ENCODE data around the gene KIAA0040.
A peak's percentile ranks its signal among the peaks of the same experiment; 100 is the strongest.

KIAA0040 gene

DNA sequence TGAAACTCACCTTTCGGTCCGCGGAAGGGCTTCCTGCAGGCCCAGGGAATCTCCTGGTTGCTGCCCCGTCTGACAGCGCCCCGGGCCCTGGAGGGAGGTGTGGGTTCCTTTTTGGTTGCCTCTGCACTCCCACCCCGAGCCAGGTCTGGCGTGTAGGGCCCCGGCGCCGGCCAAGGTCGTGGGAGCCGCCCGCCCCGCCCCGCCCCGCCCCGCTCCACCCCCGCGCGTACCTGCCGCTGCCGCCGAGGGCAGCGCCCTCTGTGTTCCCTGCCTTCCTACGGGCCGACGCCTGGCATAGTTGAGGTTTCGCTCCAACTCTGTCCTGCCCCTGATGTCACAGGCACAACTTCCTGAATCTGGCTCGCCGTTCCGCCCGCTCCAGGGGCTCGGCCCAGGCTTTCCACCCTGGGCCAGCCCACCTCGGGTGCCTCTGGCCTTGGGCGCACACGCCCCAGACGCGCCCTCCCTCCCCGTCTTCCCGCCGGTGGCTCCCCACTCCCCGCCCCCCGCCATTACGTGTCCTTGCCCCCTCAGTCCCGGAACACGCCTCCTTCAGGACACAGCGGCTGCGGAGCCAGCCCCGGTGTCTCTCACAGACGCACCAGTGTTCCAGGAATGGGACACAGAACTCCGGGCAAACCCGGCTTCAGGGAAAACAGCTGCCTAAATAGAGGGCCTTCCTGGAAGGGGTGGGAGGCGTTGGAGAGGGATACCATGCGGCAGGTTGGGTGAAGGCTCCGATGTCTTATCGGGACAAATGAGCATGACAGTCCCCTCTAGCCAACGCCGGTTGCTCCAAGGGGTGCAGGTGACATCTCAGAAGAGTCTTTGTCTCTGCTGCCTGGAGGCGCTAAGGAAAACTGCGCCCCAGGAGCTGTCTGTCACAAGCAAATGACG, at the start of gene KIAA0040:
TSS of gene KIAA0040 (minus strand) at position 147 of the 897 bp plus-strand sequence. CDS start 31,763 bp downstream, outside the sequence.
- peak; percentile 63 for DNase-seq (ENCODE audit: low read depth, low spot score)

DNA sequence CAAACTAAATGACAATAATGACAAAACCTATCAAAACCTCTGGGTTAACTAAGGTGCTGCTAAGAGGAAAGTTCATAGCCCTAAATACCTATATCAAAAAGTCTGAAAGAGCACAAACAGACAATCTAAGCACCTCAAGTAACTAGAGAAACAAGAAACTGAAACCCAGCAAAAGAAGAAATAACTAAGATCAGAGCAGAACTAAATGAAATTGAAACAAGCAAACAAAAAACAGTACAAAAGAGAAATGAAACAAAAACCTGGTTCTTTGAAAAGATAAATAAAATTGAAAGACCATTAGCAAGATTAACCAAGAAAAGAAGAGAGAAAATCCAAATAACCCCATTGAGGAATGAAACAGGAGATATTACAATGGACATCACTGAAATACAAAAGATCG, 44.8 kb upstream of the KIAA0040 start:
- no peak for DNase-seq (ENCODE audit: low read depth, low spot score)

DNA sequence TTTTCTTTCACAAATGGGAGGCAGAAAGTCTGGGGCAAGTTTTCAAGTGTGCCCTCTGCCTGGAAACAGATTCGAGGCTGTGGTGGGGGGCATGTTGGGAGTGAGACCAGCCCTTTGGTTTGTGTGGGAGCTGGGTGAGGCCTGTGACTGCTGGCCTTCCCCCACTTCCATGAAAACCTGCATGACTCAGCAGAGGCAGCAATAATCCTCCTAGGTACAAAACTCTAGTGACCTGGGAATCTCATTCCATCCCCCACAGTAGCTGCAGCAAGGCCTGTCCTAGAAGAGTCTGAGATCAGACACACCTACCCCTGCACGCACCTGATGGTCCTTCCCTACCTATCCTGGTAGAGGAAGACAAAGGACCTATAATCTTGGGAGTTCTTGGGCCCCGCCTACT, 42.1 kb upstream of the KIAA0040 start:
- DNase-seq (ENCODE audit: low read depth, low spot score) = no peak

DNA sequence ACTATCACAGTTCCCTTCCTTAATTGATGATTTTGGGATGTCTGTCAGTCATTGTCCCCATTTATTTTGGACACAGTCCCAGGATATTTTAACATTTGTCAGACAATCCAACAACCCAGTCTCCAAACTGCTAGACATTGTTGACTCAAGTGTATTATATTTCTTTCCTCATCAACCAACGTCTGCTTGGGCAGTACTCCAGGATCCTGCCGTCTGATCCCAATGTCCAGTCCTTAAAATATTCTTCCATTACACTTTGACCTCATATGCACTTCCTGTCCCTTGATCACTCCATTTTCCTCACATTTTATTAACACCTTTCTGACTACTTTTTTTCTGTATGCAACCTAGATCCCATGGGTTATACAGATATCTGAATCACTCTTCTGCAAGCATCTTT, 39.8 kb upstream of the KIAA0040 start:
- no peak for DNase-seq (ENCODE audit: low read depth, low spot score)

DNA sequence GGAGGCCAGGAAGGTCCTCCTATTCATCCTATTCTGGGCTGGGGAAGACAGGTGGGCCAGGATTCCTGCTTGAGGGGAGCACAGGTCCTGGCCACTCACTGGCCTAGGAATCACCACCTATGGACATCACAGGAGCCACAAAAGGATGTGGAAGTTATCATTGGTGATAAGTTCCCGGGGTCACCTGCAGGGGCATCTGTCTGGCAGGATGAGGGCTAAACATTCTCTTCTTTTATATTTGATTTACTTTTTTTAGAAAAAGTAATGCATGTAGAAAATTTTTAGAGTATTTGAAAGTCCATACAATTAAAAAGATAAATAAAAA, 33.2 kb upstream of the KIAA0040 start:
- DNase-seq (ENCODE audit: low read depth, low spot score) = no peak

DNA sequence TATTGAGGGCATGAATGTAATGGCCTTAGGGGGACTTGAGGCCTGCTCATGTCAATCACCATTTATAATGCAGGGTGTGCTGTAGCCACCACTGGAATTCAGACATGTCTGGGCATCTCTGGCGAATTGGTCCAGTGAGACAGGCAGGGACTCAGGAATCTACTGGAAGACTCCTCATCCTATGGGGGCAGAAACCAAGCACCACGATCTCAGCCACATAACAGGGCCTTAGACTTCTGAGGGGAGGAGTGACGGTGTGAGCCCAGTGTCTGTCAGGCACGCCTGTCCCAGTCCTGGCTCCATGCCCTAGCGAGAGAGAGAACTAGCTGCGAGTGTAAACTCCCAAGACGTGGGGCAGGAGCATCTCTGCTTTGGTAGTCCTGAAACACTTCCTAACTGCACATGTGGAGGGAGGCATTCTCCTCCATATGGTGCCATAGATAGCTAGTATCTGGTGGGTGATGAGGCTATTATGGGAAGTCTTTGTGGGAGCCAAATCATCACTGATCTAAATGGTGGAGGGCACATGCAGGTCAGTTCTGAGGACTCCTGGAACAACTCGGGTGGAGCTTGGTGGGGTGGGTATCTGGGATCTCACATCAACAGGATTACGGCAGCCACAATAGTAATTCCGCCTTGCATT, 29.8 kb upstream of the KIAA0040 start:
- peak; percentile 60 for DNase-seq (ENCODE audit: low read depth, low spot score)

DNA sequence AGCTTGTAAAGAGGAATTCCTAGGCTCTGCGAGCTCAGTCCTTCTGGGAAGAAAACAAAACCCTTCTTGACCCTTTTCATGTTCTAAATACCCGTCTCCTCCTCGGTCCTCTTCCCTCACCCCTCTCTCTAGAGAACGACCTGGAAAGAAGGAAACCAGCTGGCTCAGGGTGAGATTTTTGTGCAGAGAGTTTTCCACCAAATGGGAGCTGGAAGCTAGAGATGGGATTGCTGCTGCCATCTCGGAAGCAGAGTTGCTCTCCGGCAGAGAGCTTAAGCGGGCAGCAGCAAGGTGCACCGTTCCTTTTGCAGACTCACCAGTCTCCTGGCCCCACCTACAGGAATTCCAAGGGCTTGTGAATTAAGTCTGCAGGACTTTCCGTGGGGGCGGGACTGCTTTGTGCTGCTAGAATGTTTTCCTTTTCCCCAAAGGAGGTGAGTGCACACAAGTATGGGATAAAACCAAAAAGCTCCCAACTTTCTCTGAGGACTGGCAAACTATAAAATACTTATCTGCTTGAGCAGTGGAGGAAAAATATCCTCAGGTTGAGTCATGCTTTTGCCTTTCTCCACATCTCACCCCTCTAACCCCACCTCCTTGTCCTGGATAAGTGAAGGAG, 29.1 kb upstream of the KIAA0040 start:
- peak; percentile 75 for DNase-seq (ENCODE audit: low read depth, low spot score)

DNA sequence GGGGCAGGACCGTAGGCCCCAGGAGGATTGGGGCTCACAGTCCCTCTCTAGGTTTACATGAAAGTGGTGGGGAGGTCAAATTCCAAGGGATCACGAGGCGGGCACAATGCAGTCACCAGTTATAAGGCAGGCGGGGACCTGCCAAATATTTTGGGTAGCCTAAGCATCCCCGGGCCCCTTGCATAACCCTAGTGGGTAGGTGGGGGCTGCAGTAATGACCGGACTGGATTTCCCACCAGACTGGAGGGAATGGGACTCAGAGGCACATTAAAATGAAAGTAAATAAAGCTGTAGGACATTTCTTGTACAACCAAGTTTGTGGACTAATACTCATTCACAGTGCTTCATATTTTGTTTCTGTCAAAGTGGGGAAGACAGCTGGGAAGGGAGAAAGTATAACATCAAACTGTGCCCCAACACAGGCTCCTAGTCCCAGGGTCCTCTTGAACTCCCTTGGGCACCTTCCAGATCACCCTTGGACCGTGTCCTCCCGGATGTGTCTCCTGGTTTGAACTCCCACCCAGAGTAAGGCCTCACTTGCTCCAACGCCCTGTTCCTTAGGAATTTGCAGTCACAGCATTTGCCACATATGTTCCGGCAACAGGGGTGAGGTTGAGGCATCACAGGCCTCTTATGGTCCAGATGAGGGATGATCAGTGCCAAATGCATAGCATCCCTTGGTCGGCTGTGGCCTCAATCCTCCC, 28.4 kb upstream of the KIAA0040 start:
- no peak for DNase-seq (ENCODE audit: low read depth, low spot score)

DNA sequence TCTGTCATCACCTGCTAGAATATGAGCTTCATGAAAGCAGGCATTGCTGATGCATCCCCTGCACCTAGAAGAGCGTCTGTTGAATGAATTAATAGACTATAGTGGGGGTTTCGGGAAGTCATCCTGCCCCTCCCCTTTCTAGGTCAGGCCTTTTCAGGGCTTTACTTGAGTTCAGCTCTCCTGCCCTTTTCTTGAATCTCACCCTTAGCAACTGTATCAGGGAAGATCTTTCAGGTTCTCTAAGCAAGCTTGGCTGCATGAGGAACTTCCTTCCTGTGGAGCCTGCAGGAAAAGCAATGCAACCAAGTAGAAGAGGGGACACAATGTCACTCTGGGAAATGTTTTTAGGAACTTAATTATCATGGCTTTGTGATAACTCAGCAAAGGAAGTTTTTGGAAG, 27.2 kb upstream of the KIAA0040 start:
- no peak for DNase-seq (ENCODE audit: low read depth, low spot score)

DNA sequence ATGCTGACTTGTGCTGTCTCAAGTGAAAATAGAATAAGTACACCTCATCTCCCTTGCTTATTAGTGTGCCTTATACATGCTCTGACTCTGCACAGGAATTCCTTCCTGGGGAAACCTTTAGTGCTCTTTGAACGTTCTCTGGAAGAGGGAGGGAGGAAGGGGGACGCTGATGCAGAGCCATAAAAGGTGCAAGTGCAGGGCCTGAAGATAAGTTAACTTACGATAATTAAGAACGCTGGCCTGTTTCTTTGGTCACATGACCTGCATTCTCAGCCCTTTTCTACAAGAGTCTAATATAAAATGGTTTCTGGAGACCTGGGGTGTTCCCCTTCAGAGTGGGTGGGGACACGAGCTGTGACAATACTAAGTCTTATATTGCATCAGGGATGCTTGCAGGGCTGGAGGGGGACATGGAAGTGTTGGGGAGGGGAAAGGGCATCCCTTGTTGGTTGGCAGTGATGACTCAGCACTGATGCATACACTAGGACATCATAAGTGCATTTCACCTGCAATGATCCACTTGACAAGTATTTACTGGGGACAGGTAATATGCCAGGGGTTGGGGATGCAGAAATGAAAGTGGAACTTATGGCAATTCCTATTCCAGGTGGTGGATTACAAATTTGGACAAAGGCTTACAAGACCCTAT, 26.3 kb upstream of the KIAA0040 start:
- no peak for DNase-seq (ENCODE audit: low read depth, low spot score)

DNA sequence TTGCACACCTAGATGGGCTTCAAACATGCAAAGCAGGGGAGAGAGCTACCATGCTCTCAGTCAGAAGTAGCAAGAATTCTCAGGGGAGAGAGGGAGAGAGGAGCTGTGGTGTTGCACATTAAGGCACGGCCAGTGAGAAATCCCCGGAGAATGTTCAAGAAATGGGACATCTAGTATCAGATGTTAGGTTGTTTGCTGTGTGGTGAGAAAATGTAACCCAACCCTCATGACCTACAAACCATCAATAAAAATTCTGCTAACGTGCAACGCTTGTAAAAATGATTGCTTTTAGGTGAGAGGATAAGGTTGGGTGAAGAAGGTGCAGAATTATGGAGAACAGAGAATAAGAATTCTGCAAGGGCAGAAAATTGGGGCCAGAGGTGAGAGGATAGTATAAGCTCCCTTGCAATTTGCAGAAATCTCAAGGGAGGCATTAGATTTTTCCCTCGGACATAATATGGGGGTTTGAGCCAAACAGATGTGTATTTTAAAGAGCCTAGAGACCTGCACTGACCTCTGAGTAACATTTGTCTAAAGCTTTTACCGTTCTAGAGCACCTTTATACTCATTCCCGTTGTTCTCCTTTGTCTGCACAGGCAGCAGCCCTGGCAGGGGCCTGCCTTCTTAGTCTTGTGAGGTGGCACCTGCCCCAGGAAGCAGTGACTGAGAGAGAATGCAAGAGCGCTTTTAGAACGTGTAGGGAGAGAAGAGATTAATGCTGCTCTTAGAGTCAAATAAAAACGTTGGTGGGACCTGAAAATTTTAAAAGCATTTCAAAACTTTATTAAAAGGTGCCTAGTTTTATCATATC, 25.4 kb upstream of the KIAA0040 start:
- no peak for DNase-seq (ENCODE audit: low read depth, low spot score)

DNA sequence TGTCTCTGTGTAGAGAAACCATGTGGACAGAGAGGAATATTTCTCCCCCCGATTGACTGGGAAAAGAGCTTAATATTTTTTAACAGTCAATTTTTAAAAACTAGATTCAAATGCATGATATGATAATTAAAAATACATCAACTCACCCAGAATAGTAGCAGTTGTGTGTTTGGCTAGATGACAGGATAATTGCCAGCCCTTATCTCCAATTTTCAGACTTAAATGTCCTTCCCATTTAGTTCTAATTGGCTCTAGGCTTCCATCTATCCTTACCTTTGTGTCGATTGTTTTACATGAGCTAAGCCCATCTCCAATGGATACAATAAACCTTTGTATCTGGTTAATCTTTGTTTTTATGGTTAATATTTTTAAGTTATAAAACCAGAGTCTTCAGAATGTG, 23.9 kb upstream of the KIAA0040 start:
- DNase-seq (ENCODE audit: low read depth, low spot score) = no peak

DNA sequence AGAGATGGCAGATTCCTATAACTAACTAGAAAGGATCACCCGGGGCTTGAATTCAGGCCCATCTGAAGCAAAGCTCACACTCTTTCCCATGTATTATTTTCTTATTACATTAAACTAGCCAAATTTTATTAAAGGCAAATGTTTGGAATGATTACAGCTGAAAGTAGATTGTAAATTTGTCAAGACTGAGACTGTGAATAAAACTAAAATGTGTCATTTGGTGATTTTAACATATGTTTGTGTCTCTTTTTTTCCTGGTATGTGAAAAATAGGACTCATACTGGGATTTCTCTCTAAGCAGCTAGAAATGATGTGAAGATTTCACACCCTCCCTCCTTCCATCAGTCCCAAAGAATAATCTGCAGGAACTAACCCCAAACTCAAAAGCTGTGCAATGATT, 19.1 kb upstream of the KIAA0040 start:
- DNase-seq (ENCODE audit: low read depth, low spot score) = no peak

DNA sequence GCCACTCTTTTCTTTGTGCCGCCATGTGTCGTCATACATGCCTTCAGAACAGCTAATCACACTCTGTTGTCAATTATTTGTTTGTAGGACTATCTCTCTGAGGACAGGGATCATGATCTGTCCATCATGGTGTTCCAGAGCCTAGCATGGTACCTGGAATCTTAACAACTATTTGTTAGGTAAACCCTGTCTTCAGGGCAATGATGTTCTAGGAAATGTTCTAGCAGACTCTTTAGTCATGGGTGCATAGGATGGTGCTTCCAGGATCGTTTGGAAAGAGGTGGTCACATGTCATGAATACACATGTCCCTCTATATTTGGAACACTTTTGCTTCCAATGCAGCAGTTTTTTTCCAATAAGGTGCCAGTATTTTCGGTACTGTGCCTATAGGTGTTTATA, 18.2 kb upstream of the KIAA0040 start:
- no peak for DNase-seq (ENCODE audit: low read depth, low spot score)

DNA sequence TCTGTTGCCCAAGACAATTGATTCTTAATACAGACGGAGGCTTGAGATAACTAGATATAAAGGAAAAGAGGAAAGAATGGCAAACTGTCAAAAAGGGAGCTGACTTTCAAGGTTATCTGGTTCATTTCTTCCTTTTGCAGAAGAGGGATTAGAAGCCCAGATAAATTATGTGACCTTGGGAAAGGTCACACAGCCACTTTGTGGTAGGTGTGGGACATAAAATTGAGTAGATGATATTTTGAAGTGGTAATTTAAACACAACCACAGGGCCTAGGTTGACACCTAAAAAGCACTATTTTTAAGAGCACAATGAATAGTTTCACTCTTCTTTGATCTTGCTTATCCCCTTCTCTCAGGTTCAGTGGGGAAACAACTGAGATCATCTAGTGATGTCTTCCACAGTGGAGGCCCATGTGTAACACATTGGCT, 16.9 kb upstream of the KIAA0040 start:
- no peak for DNase-seq (ENCODE audit: low read depth, low spot score)

DNA sequence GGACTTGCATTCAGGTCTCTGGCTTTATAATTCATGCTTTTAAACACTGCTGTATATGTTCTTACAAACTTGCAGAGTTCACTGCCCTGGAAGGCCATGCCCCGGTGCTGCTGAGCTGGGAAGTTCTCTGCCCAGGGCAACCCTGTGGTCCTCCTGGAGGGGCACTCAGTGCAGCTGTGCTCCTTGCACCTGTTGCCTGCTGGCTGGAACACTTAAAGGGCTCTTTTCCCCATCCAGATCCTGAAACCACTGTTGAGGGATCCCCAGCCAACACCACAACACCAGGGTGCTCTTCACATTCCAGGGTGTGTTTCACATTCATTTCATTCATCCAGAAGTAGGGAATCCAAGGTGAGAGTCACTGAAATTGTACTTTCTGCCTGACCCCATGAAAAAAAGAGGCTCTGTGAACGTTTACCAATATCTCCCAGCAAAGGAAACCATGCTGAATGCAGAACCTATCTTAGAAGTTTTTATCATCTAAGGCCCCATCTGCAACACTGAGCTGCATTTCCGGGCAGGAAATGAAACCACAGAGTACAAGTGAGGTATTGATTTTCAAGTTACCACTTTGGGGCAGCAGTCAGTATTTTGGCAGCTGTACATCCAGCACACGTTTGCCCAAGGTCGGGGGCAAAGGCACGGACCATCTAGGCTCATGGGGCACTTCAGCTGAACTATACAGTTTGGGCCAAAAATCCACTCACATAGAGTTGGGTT, 16.4 kb upstream of the KIAA0040 start:
- no peak for DNase-seq (ENCODE audit: low read depth, low spot score)

DNA sequence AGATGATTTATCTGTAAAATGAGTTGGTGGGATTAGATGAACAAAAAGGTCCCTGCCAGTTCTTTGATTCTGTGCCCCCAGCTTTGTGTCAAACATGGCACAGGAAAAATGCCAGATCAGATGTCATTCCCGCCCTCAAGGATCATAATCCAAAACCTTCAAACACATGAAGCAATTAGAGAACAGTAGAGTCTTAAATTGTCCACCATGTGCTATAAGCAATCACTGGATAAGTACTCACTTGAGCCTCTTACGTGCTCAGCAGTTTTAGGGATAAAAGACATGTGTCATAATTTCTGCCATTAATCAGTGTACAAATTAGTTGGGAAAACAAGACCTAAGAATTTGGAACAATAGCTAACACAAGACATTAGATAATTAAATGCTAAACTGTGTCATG, 15.4 kb upstream of the KIAA0040 start:
- DNase-seq (ENCODE audit: low read depth, low spot score) = no peak

DNA sequence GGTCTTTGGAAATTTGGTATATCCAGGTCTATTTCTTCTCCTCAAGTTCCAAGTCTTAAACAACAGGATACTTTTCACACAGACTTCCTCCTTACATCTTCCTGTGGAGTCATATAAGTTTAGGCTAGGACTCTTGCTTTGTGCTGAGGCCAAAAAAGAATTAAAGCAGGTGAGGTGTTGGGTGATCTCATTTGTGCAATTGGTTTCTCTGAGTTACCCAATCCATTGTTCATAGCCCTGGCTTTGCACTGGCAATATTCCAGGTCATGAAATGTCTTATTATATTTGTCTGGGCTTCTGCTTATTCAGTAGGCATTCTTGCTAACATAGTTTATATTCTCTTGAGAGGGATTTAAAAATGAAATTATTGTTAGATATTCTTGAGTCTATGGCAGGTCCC, 14.1 kb upstream of the KIAA0040 start:
- DNase-seq (ENCODE audit: low read depth, low spot score) = no peak

DNA sequence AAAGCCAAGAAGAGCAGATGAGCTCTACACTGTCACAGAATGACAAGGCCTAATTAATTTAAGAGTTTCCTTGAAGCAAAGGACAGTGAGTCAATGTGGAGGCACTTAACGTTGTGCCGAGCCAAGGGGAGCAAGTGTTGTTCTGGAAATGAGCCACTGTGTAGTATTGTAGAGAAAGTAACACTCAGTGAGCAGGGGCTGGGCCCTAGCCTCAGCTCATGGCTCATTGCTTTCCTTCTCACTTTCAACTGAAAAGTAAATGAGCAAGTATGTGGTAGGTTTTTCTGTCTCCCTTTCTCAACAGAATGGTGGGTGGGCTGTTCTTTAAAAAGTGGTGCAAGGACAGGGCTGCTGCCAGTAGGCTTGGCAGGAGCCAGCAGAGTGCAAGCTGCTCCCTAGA, 11.8 kb upstream of the KIAA0040 start:
- DNase-seq (ENCODE audit: low read depth, low spot score) = no peak

DNA sequence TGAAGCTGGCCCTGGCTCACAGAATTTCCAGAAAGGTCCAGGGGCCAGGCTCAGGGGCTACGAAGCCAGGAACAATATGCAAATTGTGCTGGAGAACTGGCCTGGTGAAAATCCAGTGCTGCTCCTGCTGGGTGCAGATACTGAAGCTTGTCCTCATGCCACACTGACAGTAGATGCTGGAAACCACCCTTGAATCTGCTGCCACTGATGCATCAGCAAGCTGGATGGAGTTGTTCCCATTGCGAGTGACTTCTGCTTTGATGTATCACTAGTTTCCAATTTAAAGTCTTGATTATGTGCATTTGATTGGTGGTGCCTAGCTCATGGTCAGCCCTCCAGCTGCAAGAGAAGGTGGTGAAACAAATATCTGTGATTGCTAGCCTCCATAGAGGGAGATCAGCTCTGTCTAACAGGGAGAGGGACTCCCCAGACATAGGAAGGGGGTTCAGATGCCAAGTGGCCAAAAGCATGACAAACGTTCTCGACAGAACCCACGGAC, 11.0 kb upstream of the KIAA0040 start:
- no peak for DNase-seq (ENCODE audit: low read depth, low spot score)

Data from astrocyte of the hippocampus (primary cell).